ENCODE measurements around the gene CDH4. TPM values are rescaled to one million over a fixed set of nuclear protein-coding genes. Genes with fewer than 3 reads are reported as not detected.

Gene CDH4
- total and polyA plus RNA-seq, 7 donors, result under 0.01 to 0.06 TPM; not detected in 5

DNA sequence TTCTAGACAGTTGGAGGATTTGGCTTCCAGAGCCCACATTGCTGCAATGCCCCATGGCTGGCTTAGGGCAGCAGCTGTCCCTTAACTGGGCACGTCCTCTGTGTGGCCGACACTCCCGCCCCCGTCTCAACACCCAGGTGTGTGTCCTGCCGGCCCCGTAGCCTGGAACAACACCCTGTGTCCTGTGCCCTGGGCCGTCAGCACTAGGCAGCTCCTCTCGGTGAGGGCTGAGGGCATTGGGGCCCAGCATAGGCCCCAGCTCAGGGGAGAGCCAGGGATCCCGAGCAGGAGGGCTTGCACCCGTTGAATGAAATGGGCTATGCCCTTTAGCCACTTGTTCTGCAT, 121.0 kb downstream of the CDH4 start:
- Histone ChIP-seq H3K27ac (no peak overlapping the region), H3K4me1 (no peaks in the 10 kb centered on the region), H3K36me3 (no peaks in the 10 kb centered on the region), H3K27me3 (peaks cover 0 to 56% (median 0%) of the 10 kb centered on the region in 3 donors), H3K4me3 (no peak overlapping the region), H3K9me3 (no peaks in the 10 kb centered on the region)
- WGBS, 2 donors, result 79% methylated on average over 10 of the region's 10 CpGs
- intact Hi-C loops (cut with DNase I), result no loop called here
- TF ChIP-seq, protein P1, sequence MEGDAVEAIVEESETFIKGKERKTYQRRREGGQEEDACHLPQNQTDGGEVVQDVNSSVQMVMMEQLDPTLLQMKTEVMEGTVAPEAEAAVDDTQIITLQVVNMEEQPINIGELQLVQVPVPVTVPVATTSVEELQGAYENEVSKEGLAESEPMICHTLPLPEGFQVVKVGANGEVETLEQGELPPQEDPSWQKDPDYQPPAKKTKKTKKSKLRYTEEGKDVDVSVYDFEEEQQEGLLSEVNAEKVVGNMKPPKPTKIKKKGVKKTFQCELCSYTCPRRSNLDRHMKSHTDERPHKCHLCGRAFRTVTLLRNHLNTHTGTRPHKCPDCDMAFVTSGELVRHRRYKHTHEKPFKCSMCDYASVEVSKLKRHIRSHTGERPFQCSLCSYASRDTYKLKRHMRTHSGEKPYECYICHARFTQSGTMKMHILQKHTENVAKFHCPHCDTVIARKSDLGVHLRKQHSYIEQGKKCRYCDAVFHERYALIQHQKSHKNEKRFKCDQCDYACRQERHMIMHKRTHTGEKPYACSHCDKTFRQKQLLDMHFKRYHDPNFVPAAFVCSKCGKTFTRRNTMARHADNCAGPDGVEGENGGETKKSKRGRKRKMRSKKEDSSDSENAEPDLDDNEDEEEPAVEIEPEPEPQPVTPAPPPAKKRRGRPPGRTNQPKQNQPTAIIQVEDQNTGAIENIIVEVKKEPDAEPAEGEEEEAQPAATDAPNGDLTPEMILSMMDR (IDR thresholded peaks at IDR 0.05), result no peak
- TF ChIP-seq POLR2AphosphoS5 (IDR thresholded peaks at IDR 0.05) (no peak), POLR2A (IDR thresholded peaks at IDR 0.05) (no peak), EP300 (IDR thresholded peaks at IDR 0.05) (no peak)
- DNase-seq, result no peak

DNA sequence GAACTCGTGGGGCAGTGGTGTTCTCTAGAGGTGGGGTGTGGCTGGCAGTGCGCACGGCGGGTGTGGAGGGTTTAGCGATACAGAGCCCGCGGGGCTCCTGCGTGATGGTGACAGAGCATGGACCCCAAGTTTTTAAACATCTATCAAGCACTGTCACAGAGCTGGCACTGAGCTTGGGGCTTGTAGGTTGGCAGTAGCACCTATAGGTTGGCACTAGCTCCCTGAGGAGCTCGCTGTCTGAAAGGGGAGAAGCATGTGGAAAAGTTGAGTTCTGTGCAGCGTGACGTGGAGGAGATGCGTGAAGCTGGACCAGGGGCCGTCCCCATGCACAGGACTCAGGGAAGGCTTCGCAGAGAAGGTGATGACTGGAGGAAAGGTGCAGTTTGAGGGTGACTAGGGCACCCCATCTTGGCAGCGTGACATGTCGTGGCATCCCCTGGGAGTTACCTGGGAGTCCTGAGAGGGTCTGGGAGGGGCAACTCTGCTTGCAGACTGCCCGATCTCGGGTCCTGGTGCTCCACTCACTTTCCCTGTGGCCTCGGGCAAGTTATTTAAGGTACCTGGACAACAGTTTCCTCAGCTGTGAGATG, 122.0 kb downstream of the CDH4 start:
- no peaks in the 10 kb centered on the region for H3K36me3 ChIP-seq
- TF ChIP-seq, protein P1 (IDR thresholded peaks at IDR 0.05), result no peak
- TF ChIP-seq EP300 (IDR thresholded peaks at IDR 0.05) (no peak), POLR2AphosphoS5 (IDR thresholded peaks at IDR 0.05) (no peak), POLR2A (IDR thresholded peaks at IDR 0.05) (no peak)
- H3K4me1 ChIP-seq, result no peaks in the 10 kb centered on the region
- no peak for DNase-seq
- intact Hi-C loops (cut with DNase I), result no loop called here
- no peaks in the 10 kb centered on the region for H3K9me3 ChIP-seq
- WGBS, 2 donors, result 83 to 91% methylated on average over 19 of the region's 19 CpGs
- no peak overlapping the region for H3K27ac ChIP-seq
- H3K27me3 ChIP-seq, result peaks cover 0 to 49% (median 0%) of the 10 kb centered on the region in 3 donors
- no peak overlapping the region for H3K4me3 ChIP-seq

DNA sequence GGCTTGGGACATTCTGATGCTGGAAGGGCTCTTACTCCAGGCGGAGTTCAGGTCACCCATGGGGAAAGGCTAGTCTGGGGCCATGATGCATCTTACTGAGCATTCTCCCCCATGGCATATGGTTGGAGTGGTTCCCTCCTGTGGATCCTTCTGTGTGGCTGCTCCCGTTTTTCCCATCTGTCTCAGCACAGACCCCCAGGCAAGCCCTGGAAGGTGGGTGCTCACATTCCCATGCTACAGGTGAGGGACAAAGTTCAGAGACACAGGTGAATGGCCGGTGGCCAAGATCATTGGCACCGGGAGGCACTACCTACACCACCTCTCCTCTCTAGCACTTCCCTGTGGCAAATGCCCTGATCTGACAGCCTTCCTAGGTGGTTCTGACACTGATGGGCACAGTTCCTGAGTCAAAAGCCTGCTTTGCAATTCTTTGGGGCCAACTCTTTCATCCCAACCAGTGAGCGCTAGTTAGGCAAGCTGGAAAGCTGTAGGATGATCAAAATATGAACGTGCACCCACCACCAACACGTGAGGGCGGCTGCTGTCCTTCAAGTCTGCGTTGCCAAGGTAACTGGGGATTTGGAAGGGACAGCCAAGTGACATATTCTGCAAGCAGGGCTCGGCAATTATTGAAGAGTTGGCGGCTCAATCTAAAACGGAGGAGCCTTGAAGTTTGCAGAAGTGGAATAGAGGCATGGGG, 124.6 kb downstream of the CDH4 start:
- H3K36me3 ChIP-seq, result no peaks in the 10 kb centered on the region
- whole genome bisulfite sequencing, 2 donors, result 88 to 91% methylated on average over 12 of the region's 12 CpGs
- H3K4me1 ChIP-seq, result no peaks in the 10 kb centered on the region
- H3K27me3 ChIP-seq, result peaks cover 0 to 29% (median 0%) of the 10 kb centered on the region in 3 donors
- TF ChIP-seq, protein P1 (IDR thresholded peaks at IDR 0.05), result no peak
- TF ChIP-seq POLR2A (IDR thresholded peaks at IDR 0.05), result no peak
- TF ChIP-seq EP300 (IDR thresholded peaks at IDR 0.05), result no peak
- no peak for TF ChIP-seq POLR2AphosphoS5 (IDR thresholded peaks at IDR 0.05)
- intact Hi-C loops (cut with DNase I), result no loop called here
- no peaks in the 10 kb centered on the region for H3K9me3 ChIP-seq
- no peak for DNase-seq
- no peak overlapping the region for H3K4me3 ChIP-seq
- no peak overlapping the region for H3K27ac ChIP-seq

DNA sequence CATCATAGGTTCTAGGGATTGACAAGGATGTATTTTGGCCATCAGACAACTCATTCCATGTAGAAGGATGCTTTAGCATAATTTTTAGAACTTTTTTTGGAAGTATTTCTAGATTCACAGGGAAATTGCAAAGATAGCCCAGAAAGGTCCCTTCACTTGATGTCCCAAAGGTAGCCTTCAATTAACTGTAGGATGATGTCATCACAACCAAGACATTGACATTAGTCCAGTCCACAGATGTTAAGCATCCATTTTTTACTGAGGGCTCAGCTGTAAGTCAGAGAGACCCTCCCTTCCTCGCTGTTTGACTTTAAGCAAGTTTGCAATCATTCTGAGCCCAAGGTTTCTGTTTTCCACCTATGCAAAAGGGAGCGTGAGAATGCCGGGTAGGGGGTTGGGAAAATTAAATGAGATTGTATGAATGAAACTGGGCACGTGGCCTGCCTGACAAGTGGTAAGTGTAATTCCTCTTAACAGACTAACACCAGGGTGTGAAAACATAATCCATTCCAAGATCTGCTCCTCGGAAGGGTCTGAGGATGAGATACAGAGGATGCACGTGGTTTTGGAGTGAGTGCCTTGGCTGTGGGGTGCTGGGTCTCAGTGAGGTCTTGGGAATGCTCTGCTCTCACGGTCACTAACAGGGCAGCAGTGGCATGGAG, 126.8 kb downstream of the CDH4 start:
- H3K4me1 ChIP-seq, result no peaks in the 10 kb centered on the region
- peaks cover 0 to 5% (median 2%) of the 10 kb centered on the region in 4 donors for H3K9me3 ChIP-seq
- 44 to 72% methylated on average over 7 of the region's 7 CpGs for WGBS, 2 donors
- H3K4me3 ChIP-seq, result no peak overlapping the region
- H3K36me3 ChIP-seq, result no peaks in the 10 kb centered on the region
- H3K27me3 ChIP-seq, result peaks cover 0 to 10% (median 0%) of the 10 kb centered on the region in 3 donors
- TF ChIP-seq POLR2A (IDR thresholded peaks at IDR 0.05) (no peak), POLR2AphosphoS5 (IDR thresholded peaks at IDR 0.05) (no peak), EP300 (IDR thresholded peaks at IDR 0.05) (no peak)
- TF ChIP-seq, protein P1 (IDR thresholded peaks at IDR 0.05), result no peak
- no peak for DNase-seq
- intact Hi-C loops (cut with DNase I), result no loop called here
- no peak overlapping the region for H3K27ac ChIP-seq

Measured in sigmoid colon (tissue), 7 donors.